Measurements from ENCODE around the gene RYR2. TPM values are rescaled to one million over a fixed set of nuclear protein-coding genes. Genes with fewer than 3 reads are reported as not detected.

RYR2 gene
- total and polyA plus RNA-seq, 7 donors = under 0.01 to 22.4 (median 6.1) TPM

DNA sequence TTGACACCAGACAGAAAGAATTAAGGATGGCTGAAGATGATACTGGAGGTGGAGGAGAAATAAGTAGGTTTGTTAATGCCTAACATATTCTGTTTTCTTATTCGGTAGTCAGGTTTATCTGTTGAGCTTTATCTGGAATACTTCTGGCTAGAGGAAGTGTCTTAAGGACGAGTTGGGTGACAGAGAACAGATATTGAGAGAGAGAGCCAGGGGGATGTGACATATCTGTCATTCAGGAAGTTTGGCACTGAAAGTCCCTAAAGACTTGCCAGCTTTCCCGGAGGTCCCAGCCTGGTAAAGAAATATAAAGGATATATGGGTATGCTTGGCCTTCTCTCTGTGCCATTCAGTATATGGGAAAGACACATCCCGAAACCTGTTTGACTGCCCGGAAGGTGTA, 568.2 kb downstream of the RYR2 start:
- intact Hi-C loops (cut with DNase I) = no loop called here

GRCh38 chr1:237613984-237614383, 572.0 kb downstream of the RYR2 start:
- DNase-seq = no peak
- H3K27ac ChIP-seq = no peak overlapping the region
- no peaks in the 10 kb centered on the region for H3K4me1 ChIP-seq
- intact Hi-C loops (cut with DNase I) = no loop called here
- no peak for TF ChIP-seq POLR2A (IDR thresholded peaks at IDR 0.05)
- H3K9me3 ChIP-seq = peaks cover 0 to 3% (median 0%) of the 10 kb centered on the region in 4 donors
- no peaks in the 10 kb centered on the region for H3K27me3 ChIP-seq
- H3K36me3 ChIP-seq = peaks cover 0 to 49% (median 0%) of the 10 kb centered on the region in 4 donors
- WGBS, 2 donors = 81 to 83% methylated on average over 9 of the region's 9 CpGs
- no peak overlapping the region for H3K4me3 ChIP-seq

More for the DNA sequence above, 568.2 kb downstream of the RYR2 start:
- TF ChIP-seq EP300 (IDR thresholded peaks at IDR 0.05) (no peak), POLR2A (IDR thresholded peaks at IDR 0.05) (no peak), POLR2AphosphoS5 (IDR thresholded peaks at IDR 0.05) (no peak)
- TF ChIP-seq, protein P1, sequence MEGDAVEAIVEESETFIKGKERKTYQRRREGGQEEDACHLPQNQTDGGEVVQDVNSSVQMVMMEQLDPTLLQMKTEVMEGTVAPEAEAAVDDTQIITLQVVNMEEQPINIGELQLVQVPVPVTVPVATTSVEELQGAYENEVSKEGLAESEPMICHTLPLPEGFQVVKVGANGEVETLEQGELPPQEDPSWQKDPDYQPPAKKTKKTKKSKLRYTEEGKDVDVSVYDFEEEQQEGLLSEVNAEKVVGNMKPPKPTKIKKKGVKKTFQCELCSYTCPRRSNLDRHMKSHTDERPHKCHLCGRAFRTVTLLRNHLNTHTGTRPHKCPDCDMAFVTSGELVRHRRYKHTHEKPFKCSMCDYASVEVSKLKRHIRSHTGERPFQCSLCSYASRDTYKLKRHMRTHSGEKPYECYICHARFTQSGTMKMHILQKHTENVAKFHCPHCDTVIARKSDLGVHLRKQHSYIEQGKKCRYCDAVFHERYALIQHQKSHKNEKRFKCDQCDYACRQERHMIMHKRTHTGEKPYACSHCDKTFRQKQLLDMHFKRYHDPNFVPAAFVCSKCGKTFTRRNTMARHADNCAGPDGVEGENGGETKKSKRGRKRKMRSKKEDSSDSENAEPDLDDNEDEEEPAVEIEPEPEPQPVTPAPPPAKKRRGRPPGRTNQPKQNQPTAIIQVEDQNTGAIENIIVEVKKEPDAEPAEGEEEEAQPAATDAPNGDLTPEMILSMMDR (IDR thresholded peaks at IDR 0.05) = no peak
- H3K36me3 ChIP-seq = peaks cover 0 to 19% (median 0%) of the 10 kb centered on the region in 4 donors
- no peak for DNase-seq
- H3K9me3 ChIP-seq = no peaks in the 10 kb centered on the region
- no peaks in the 10 kb centered on the region for H3K27me3 ChIP-seq
- 81 to 84% methylated on average over 5 of the region's 5 CpGs for WGBS, 2 donors
- H3K4me1 ChIP-seq = no peaks in the 10 kb centered on the region
- no peak overlapping the region for H3K27ac ChIP-seq
- H3K4me3 ChIP-seq = no peak overlapping the region

GRCh38 chr1:237619553-237619952, 577.6 kb downstream of the RYR2 start:
- Histone ChIP-seq H3K27me3 (no peaks in the 10 kb centered on the region), H3K4me1 (no peaks in the 10 kb centered on the region), H3K36me3 (peaks cover 0 to 37% (median 0%) of the 10 kb centered on the region in 4 donors), H3K4me3 (no peak overlapping the region), H3K9me3 (peaks cover 0 to 3% (median 0%) of the 10 kb centered on the region in 4 donors), H3K27ac (no peak overlapping the region)
- WGBS, 2 donors = 87 to 90% methylated on average over 5 of the region's 5 CpGs
- intact Hi-C loops (cut with DNase I) = no loop called here
- no peak for DNase-seq
- TF ChIP-seq EP300 (IDR thresholded peaks at IDR 0.05) (no peak), POLR2AphosphoS5 (IDR thresholded peaks at IDR 0.05) (no peak), POLR2A (IDR thresholded peaks at IDR 0.05) (no peak)
- TF ChIP-seq, protein P1 (IDR thresholded peaks at IDR 0.05) = no peak

GRCh38 chr1:237634922-237635321, 592.9 kb downstream of the RYR2 start:
- DNase-seq = no peak
- TF ChIP-seq EP300 (IDR thresholded peaks at IDR 0.05) (no peak), POLR2A (IDR thresholded peaks at IDR 0.05) (no peak), POLR2AphosphoS5 (IDR thresholded peaks at IDR 0.05) (no peak)
- TF ChIP-seq, protein P1 (IDR thresholded peaks at IDR 0.05) = no peak
- intact Hi-C loops (cut with DNase I) = no loop called here
- Histone ChIP-seq H3K36me3 (peaks cover 0 to 15% (median 0%) of the 10 kb centered on the region in 4 donors), H3K27ac (no peak overlapping the region), H3K4me1 (no peaks in the 10 kb centered on the region), H3K4me3 (no peak overlapping the region), H3K9me3 (no peaks in the 10 kb centered on the region), H3K27me3 (no peaks in the 10 kb centered on the region)
- 83 to 90% methylated on average over 5 of the region's 5 CpGs for whole genome bisulfite sequencing, 2 donors

GRCh38 chr1:237638555-237638954, 596.6 kb downstream of the RYR2 start:
- no peaks in the 10 kb centered on the region for H3K4me1 ChIP-seq
- no peak for TF ChIP-seq POLR2A (IDR thresholded peaks at IDR 0.05)
- no peak for TF ChIP-seq POLR2AphosphoS5 (IDR thresholded peaks at IDR 0.05)
- TF ChIP-seq, protein P1 (IDR thresholded peaks at IDR 0.05) = no peak
- TF ChIP-seq EP300 (IDR thresholded peaks at IDR 0.05) = no peak
- H3K4me3 ChIP-seq = no peak overlapping the region
- peaks cover 0 to 15% (median 0%) of the 10 kb centered on the region in 4 donors for H3K36me3 ChIP-seq
- DNase-seq = no peak
- intact Hi-C loops (cut with DNase I) = no loop called here
- H3K9me3 ChIP-seq = no peaks in the 10 kb centered on the region
- no peaks in the 10 kb centered on the region for H3K27me3 ChIP-seq
- WGBS, 2 donors = 90 to 91% methylated on average over 1 of the region's 1 CpG
- no peak overlapping the region for H3K27ac ChIP-seq
